GM12891 (cell line): ENCODE data around the gene ZBTB4.

ENCODE experiments used
- DNase-seq: peaks from one replicate; pipeline ENCODE4 v3.0.0; 2011; ENCODE audit warnings: low spot score; ENCODE audit not compliant: insufficient read length
- FAIRE-seq: peaks from 2 replicates; lab custom pipeline; 2011; peaks lifted over from hg19 to GRCh38; lab: Jason Lieb, UNC
- PAX5 ChIP-seq: IDR thresholded peaks from 2 replicates; pipeline ENCODE4 v1.6.1; 2011; ENCODE audit warnings: low read length, moderate library complexity, mild to moderate bottlenecking; ENCODE audit not compliant: insufficient read depth, severe bottlenecking
- POLR2A ChIP-seq: IDR thresholded peaks from 2 replicates; pipeline ENCODE4 v1.6.1; 2011; ENCODE audit warnings: low read depth, low read length, control low read depth
- POLR2AphosphoS5 ChIP-seq: IDR thresholded peaks from 2 replicates; pipeline ENCODE4 v1.6.1; 2011; ENCODE audit warnings: low read depth, low read length, control low read depth
- POU2F2 ChIP-seq: IDR thresholded peaks from 2 replicates; pipeline ENCODE4 v1.6.1; 2011; ENCODE audit warnings: low read depth, mild to moderate bottlenecking, control low read depth, low read length, moderate library complexity
- SPI1 ChIP-seq: IDR thresholded peaks from 2 replicates; pipeline ENCODE4 v1.6.1; 2011; ENCODE audit warnings: low read depth, low read length, control low read depth
- TAF1 ChIP-seq: IDR thresholded peaks from 2 replicates; pipeline ENCODE4 v1.6.1; 2011; ENCODE audit warnings: low read depth, low read length, control low read depth

ZBTB4 gene

GRCh38 chr17:7409716-7410115 is 69.7 kb downstream of the ZBTB4 start:
- no peak for DNase-seq
- TF ChIP-seq POU2F2: no peak
- TF ChIP-seq POLR2AphosphoS5: no peak
- TF ChIP-seq POLR2A: no peak
- TF ChIP-seq SPI1: no peak
- no peak for TF ChIP-seq PAX5
- TF ChIP-seq TAF1: no peak
- FAIRE-seq: no peak
